ENCODE measurements around the gene CSNK1D. TPM values are rescaled to one million over a fixed set of nuclear protein-coding genes. Genes with fewer than 3 reads are reported as not detected.

CSNK1D gene
- total and polyA plus RNA-seq, 2 donors, result 41.7 to 122 TPM

DNA sequence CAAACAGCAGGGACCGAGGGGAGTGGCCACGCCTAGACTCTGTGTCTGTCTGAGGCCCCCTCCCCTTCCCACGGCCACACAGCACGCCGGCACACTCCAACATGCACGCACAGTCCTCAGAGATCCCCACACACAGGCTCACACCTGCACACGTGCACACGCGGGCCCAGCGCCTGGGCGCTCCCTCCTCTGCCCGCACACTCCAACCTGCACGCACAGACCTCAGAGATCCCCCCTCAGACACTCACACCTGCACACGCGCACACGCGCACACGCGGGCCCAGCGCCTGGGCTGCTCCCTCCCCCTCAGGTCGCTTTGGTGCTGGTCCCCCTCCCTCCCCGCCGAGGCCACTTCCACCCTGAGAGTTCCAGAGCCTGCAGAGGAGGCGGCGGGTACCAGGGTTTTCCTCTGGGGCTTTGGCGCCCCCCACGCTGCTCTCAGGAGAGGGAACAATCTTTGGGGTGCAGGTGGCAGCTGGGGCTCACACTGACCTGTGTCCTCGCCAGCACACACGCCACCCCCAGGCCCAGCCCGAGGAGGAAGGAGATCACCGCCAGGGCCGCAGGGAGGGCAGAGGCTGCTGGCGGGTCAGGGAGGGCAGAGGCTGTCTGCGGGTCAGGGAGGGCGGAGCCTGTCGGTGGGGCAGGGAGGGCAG, 42.3 kb upstream of the CSNK1D start:
- WGBS, result 18% methylated on average over 36 of the region's 36 CpGs
- H3K4me3 ChIP-seq (ENCODE audit: low read depth, low read length), result no peak overlapping the region
- DNase-seq (ENCODE audit: extremely low spot score), result no peak

GRCh38 chr17:82314727-82315605, 41.5 kb upstream of the CSNK1D start:
- no peak overlapping the region for H3K4me3 ChIP-seq (ENCODE audit: low read depth, low read length)
- 41% methylated on average over 32 of the region's 32 CpGs for WGBS
- DNase-seq (ENCODE audit: extremely low spot score), result no peak
- no peaks in the 10 kb centered on the region for H3K36me3 ChIP-seq (ENCODE audit: insufficient read depth)
- no peak overlapping the region for H3K27ac ChIP-seq (ENCODE audit: low read depth)
- peaks cover 2% of the 10 kb centered on the region for H3K4me1 ChIP-seq (ENCODE audit: insufficient read depth)

More for the DNA sequence above, 42.3 kb upstream of the CSNK1D start:
- H3K4me1 ChIP-seq (ENCODE audit: insufficient read depth), result peaks cover 2% of the 10 kb centered on the region
- H3K36me3 ChIP-seq (ENCODE audit: insufficient read depth), result no peaks in the 10 kb centered on the region
- no peak overlapping the region for H3K27ac ChIP-seq (ENCODE audit: low read depth)

GRCh38 chr17:82314012-82314726, 40.7 kb upstream of the CSNK1D start:
- DNase-seq (ENCODE audit: extremely low spot score), result no peak
- H3K36me3 ChIP-seq (ENCODE audit: insufficient read depth), result no peaks in the 10 kb centered on the region
- H3K4me1 ChIP-seq (ENCODE audit: insufficient read depth), result peaks cover 2% of the 10 kb centered on the region
- no peak overlapping the region for H3K27ac ChIP-seq (ENCODE audit: low read depth)
- WGBS, result 73% methylated on average over 27 of the region's 27 CpGs
- no peak overlapping the region for H3K4me3 ChIP-seq (ENCODE audit: low read depth, low read length)

DNA sequence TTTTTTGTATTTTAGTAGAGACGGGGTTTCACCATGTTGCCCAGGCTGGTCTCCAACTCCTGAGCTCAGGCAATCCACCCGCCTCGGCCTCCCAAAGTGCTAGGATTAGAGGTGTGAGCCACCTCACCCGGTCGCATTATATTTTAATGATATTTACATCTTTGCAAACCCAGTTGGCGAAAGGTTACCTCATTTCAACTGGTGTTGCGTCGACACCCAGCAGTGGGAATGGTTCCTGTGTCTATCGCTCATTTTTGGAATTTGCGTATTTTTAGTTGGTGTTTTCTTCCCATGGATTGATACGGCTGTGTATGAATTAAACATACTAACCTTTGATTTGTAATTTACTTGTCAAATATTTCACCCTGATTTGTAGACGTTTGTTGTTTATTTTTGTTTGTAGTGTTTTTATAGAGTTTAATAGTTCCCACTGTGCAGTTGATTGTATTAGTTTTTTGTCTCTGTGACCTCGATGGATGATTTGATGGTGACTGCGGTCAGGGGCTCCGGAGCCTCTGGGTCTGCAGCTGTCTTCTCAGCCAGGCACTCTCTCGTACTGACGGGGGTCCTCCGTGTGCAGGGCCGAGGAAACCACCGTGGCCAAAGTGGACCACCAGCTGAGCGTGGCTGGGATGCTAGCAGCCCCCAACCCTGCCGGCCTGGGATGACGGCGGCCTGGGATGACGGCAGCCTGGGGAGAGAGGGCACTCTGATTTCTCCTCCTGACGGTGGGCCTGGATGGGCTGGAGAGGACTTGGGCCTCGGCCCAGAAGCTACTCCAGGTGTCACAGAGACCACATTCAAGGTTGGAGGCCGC, 39.9 kb upstream of the CSNK1D start:
- no peak overlapping the region for H3K27ac ChIP-seq (ENCODE audit: low read depth)
- peaks cover 2% of the 10 kb centered on the region for H3K4me1 ChIP-seq (ENCODE audit: insufficient read depth)
- WGBS, result 84% methylated on average over 28 of the region's 28 CpGs
- no peaks in the 10 kb centered on the region for H3K36me3 ChIP-seq (ENCODE audit: insufficient read depth)
- no peak for DNase-seq (ENCODE audit: extremely low spot score)
- H3K4me3 ChIP-seq (ENCODE audit: low read depth, low read length), result no peak overlapping the region

DNA sequence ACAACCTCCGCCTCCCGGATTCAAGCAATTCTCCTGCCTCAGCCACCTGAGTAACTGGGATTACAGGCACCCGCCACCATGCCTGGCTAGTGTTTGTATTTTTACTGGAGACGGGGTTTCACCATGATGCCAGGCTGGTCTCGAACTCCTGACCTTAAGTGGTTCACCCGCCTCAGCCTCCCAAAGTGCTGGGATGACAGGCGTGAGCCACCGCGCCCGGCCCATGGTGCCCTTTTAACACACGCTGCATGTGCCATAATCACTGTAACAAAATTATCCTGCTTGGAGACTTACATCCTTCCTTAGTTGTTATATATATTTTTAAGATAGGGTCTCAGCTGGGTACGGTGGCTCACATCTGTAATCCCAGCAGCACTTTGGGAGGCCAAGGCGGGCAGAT, 38.5 kb upstream of the CSNK1D start:
- WGBS, result 89% methylated on average over 13 of the region's 13 CpGs
- Histone ChIP-seq H3K36me3 (ENCODE audit: insufficient read depth) (no peaks in the 10 kb centered on the region), H3K4me1 (ENCODE audit: insufficient read depth) (peaks cover 2% of the 10 kb centered on the region), H3K4me3 (ENCODE audit: low read depth, low read length) (no peak overlapping the region), H3K27ac (ENCODE audit: low read depth) (no peak overlapping the region)
- DNase-seq (ENCODE audit: extremely low spot score), result no peak

DNA sequence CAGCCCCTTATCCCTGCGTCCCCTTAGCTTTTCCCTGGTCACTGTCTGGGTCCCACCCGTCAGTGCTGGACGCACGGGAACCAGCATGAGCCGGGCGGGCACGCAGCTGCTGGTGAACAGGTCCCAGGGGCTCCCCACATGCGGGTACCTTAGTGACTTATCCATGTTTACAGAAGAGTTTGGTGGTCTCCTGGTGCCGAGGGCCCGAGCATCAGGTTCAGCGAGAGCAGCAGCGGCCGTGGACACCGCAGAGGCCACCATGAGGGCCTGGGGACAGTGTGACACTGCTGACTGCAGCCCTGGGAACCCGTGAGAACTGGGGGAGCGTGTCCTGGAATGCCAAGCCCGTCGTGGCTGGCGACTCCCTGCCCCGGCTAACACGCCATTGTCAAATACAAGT, 37.4 kb upstream of the CSNK1D start:
- no peak overlapping the region for H3K4me3 ChIP-seq (ENCODE audit: low read depth, low read length)
- no peak overlapping the region for H3K27ac ChIP-seq (ENCODE audit: low read depth)
- H3K36me3 ChIP-seq (ENCODE audit: insufficient read depth), result no peaks in the 10 kb centered on the region
- 81% methylated on average over 21 of the region's 21 CpGs for WGBS
- no peaks in the 10 kb centered on the region for H3K4me1 ChIP-seq (ENCODE audit: insufficient read depth)
- no peak for DNase-seq (ENCODE audit: extremely low spot score)

- Histone ChIP-seq H3K36me3 (ENCODE audit: insufficient read depth) (no peaks in the 10 kb centered on the region), H3K4me1 (ENCODE audit: insufficient read depth) (no peaks in the 10 kb centered on the region), H3K27ac (ENCODE audit: low read depth) (no peak overlapping the region), H3K4me3 (ENCODE audit: low read depth, low read length) (no peak overlapping the region)
- 79% methylated on average over 27 of the region's 27 CpGs for WGBS
- no peak for DNase-seq (ENCODE audit: extremely low spot score)
Measured at GRCh38 chr17:82309656-82310570, 36.4 kb upstream of the CSNK1D start.

- Histone ChIP-seq H3K4me1 (ENCODE audit: insufficient read depth) (no peaks in the 10 kb centered on the region), H3K36me3 (ENCODE audit: insufficient read depth) (no peaks in the 10 kb centered on the region), H3K4me3 (ENCODE audit: low read depth, low read length) (no peak overlapping the region), H3K27ac (ENCODE audit: low read depth) (no peak overlapping the region)
- no peak for DNase-seq (ENCODE audit: extremely low spot score)
- 82% methylated on average over 20 of the region's 20 CpGs for WGBS
Measured at GRCh38 chr17:82305727-82306300, 32.3 kb upstream of the CSNK1D start.

DNA sequence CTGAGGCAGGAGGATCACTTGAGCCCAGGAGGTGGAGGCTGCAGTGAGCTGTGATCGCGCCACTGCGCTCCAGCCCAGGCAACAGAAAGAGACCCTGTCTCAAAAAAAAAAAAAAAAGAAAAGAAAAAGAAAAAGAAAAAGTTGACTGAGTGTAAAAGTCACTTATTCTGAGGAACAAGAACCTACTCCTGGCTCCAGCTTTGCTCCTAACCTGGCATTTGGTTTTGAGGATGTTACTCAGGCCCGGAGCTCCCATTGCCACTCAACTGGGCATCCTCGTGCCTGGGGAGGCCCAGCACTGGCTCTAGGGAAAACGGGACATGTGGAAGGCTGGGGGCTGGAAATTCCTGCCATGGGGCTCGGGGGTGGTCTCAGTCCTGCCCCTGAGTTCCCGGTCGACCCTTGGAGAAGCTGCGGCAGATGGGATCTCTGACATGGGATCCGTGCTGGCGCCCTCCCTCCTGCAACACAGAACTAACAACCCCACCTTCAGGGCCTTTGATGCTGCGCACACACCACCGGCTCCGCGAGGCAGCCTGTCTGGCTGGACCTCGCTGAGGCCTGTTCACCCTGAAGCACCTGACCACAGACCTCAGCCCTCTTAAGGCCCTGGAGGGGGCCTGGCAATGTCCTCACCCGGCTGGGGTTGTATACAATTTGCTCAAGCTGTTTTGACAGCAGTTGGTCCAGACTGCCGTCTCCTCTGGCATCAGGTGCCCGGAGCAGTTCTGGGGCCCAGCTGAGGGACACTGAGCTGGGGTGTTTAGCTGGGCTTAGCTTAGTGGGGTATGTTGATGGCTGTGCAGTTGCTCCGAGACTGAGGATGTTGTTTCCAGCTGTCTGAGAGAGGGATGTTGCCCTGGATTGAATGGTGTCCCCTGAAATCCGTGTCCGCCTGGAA, 31.6 kb upstream of the CSNK1D start:
- 86% methylated on average over 23 of the region's 23 CpGs for WGBS
- H3K36me3 ChIP-seq (ENCODE audit: insufficient read depth), result no peaks in the 10 kb centered on the region
- no peak overlapping the region for H3K27ac ChIP-seq (ENCODE audit: low read depth)
- no peak for DNase-seq (ENCODE audit: extremely low spot score)
- H3K4me3 ChIP-seq (ENCODE audit: low read depth, low read length), result no peak overlapping the region
- no peaks in the 10 kb centered on the region for H3K4me1 ChIP-seq (ENCODE audit: insufficient read depth)

DNA sequence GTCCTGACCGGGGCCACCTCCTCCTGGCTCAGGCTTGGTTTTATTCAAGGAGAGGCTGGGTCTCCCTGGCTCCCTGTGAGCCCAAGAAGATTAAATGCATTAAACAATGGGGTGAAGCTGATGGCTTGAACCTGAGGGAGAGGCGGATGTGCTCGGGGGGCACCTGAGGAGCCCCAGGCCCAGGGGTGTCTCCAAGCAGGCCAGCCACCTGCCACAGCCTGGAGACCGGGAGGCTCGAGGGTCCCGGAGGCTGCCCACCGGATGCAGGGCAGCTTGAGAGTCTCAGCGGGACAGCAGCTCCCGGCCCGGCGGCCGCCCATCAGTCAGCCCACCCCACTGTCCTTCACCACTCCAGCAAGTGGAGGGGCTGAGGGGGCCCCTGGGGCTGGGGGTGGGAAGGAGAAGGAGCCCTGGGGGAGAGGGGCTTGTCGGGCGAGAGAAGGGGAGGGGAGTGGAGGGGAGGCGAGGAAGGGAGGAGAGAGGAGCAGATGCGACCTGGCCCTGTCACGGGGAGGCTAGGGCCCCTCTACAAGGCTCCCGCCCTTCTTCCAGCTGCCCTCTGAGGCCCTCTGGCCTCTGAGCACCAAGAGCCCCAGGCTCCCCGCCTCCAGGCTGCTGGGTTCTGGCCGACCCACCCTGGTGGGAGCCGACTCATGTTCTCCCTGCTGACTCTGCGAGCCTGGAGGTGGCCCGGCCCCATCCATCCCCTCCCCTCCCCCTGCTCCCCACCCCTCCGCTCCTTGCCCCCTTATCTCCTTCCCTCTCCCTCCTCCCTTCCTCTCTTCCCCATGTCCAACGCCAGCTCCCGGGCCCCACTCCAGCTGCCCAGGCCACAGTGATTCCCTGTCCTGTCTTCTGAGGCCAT, 30.7 kb upstream of the CSNK1D start:
- H3K27ac ChIP-seq (ENCODE audit: low read depth), result no peak overlapping the region
- WGBS, result 67% methylated on average over 26 of the region's 26 CpGs

More for the DNA sequence above, 30.7 kb upstream of the CSNK1D start:
- Histone ChIP-seq H3K4me1 (ENCODE audit: insufficient read depth) (no peaks in the 10 kb centered on the region), H3K4me3 (ENCODE audit: low read depth, low read length) (no peak overlapping the region), H3K36me3 (ENCODE audit: insufficient read depth) (no peaks in the 10 kb centered on the region)
- DNase-seq (ENCODE audit: extremely low spot score), result no peak
